DND-41 (cell line): ENCODE data around the gene EMC8.

Experiments
- ATAC-seq: fragments of 200-7000 bp; cut with Tn5 transposase; 3 replicates; pipeline ENCODE4 v1.9.1; 2021; ENCODE audit warnings: low read depth; ENCODE audit not compliant: insufficient read depth
- DNase-seq: peaks from one replicate; pipeline ENCODE4 v3.0.0-alpha.2; 2020
- H2AFZ ChIP-seq: 2 replicates; pipeline ENCODE4 v1.6.0; 2012; ENCODE audit warnings: low read depth, low read length
- H3K27ac ChIP-seq: 2 replicates; pipeline ENCODE4 v1.5.1; 2012; ENCODE audit warnings: low read length, inconsistent platforms
- H3K27me3 ChIP-seq: fragments of 200-600 bp; sonication (generic); 2 replicates; pipeline ENCODE4 v1.6.0; 2012; ENCODE audit warnings: low read length, mild to moderate bottlenecking, inconsistent platforms; ENCODE audit not compliant: insufficient read depth, poor library complexity
- H3K36me3 ChIP-seq: 2 replicates; pipeline ENCODE4 v1.5.1; 2012; ENCODE audit warnings: low read length, inconsistent platforms; ENCODE audit not compliant: insufficient read depth
- H3K4me1 ChIP-seq: 2 replicates; pipeline ENCODE4 v1.5.1; 2012; ENCODE audit warnings: mild to moderate bottlenecking, low read length; ENCODE audit not compliant: insufficient read depth
- H3K4me2 ChIP-seq: 2 replicates; pipeline ENCODE4 v1.6.0; 2012; ENCODE audit warnings: mild to moderate bottlenecking, moderate library complexity, low read length, inconsistent platforms; ENCODE audit not compliant: insufficient read depth
- H3K4me3 ChIP-seq, 2 experiments: fragments of 200-600 bp in 1 of 2; shearing (Covaris generic) in 1 of 2; 2 replicates each; pipeline ENCODE4 v1.5.1; 2012 to 2016; ENCODE audit warnings: inconsistent platforms in 2 of 2, low read length in 2 of 2, mild to moderate bottlenecking in 2 of 2, low read depth in 1 of 2, moderate library complexity in 1 of 2
- H3K79me2 ChIP-seq: 2 replicates; pipeline ENCODE4 v1.6.0; 2012; ENCODE audit warnings: low read length, inconsistent platforms; ENCODE audit not compliant: insufficient read depth
- H3K9ac ChIP-seq: 2 replicates; pipeline ENCODE4 v1.6.0; 2012; ENCODE audit warnings: low read depth, mild to moderate bottlenecking, inconsistent platforms, low read length, moderate library complexity
- H3K9me3 ChIP-seq: 2 replicates; pipeline ENCODE4 v1.5.1; 2012; ENCODE audit warnings: low read length, moderate library complexity, mild to moderate bottlenecking, inconsistent platforms; ENCODE audit not compliant: insufficient read depth, severe bottlenecking
- H4K20me1 ChIP-seq: 2 replicates; pipeline ENCODE4 v1.6.0; 2012; ENCODE audit warnings: low read length; ENCODE audit not compliant: insufficient read depth
- CTCF ChIP-seq: IDR thresholded peaks from 2 replicates; pipeline ENCODE4 v1.5.1; 2012; ENCODE audit warnings: borderline replicate concordance, low read length, moderate library complexity, mild to moderate bottlenecking; ENCODE audit not compliant: poor library complexity, severe bottlenecking; ENCODE audit errors: extremely low read depth
- EZH2 ChIP-seq: IDR thresholded peaks from 3 replicates; pipeline ENCODE4 v1.6.1; 2012; ENCODE audit warnings: borderline replicate concordance, low read depth, mild to moderate bottlenecking, moderate library complexity, low read length, inconsistent platforms; ENCODE audit not compliant: severe bottlenecking

EMC8 gene

GRCh38 chr16:85806539-85806938, 7.2 kb upstream of the EMC8 start:
- H3K9me3 ChIP-seq, result no peaks in the 10 kb centered on the region
- H3K4me3 ChIP-seq, result no peak overlapping the region
- ATAC-seq (no peak), DNase-seq (no peak)
- no peak overlapping the region for H2AFZ ChIP-seq
- H3K9ac ChIP-seq, result no peak overlapping the region
- H3K27me3 ChIP-seq, result no peaks in the 10 kb centered on the region
- H3K36me3 ChIP-seq, result peaks cover 56% of the 10 kb centered on the region
- peaks cover 26% of the 10 kb centered on the region; the same call in 1 of the 2 replicates for H4K20me1 ChIP-seq
- no peak overlapping the region for H3K4me2 ChIP-seq
- H3K4me1 ChIP-seq, result peaks cover 6% of the 10 kb centered on the region
- H3K79me2 ChIP-seq, result peaks cover 17% of the 10 kb centered on the region
- no peak for TF ChIP-seq CTCF
- no peak for TF ChIP-seq EZH2
- H3K27ac ChIP-seq, result no peak overlapping the region

GRCh38 chr16:85805442-85806045, 6.2 kb upstream of the EMC8 start:
- ATAC-seq (no peak), DNase-seq (no peak)
- Histone ChIP-seq H3K79me2 (peaks cover 27% of the 10 kb centered on the region), H3K27ac (no peak overlapping the region), H3K9ac (no peak overlapping the region), H2AFZ (no peak overlapping the region), H3K9me3 (no peaks in the 10 kb centered on the region), H3K36me3 (peaks cover 63% of the 10 kb centered on the region), H3K27me3 (no peaks in the 10 kb centered on the region), H3K4me3 (no peak overlapping the region), H4K20me1 (peaks cover 30% of the 10 kb centered on the region; the same call in 1 of the 2 replicates), H3K4me2 (no peak overlapping the region), H3K4me1 (peaks cover 16% of the 10 kb centered on the region)
- TF ChIP-seq CTCF (no peak), EZH2 (no peak)

GRCh38 chr16:85803570-85803969, 4.2 kb upstream of the EMC8 start:
- H3K9ac ChIP-seq, result no peak overlapping the region
- H3K9me3 ChIP-seq, result no peaks in the 10 kb centered on the region
- peaks cover 45% of the 10 kb centered on the region for H3K79me2 ChIP-seq
- H3K4me1 ChIP-seq, result peaks cover 21% of the 10 kb centered on the region
- H3K4me2 ChIP-seq, result no peak overlapping the region
- no peak overlapping the region for H2AFZ ChIP-seq
- H3K36me3 ChIP-seq, result peaks cover 63% of the 10 kb centered on the region
- ATAC-seq, result no peak
- H3K4me3 ChIP-seq, result no peak overlapping the region
- no peaks in the 10 kb centered on the region for H3K27me3 ChIP-seq
- H4K20me1 ChIP-seq, result peaks cover 40% of the 10 kb centered on the region
- TF ChIP-seq EZH2 (no peak), CTCF (no peak)
- DNase-seq, result no peak
- no peak overlapping the region for H3K27ac ChIP-seq
